ENCODE results near the gene MARCHF10. TPM values are rescaled to one million over a fixed set of nuclear protein-coding genes. Genes with fewer than 3 reads are reported as not detected.
"Not testable (repeated sequence)": the region's sequence is repeated elsewhere in the genome, so short reads cannot be mapped to it uniquely, and the experiment has no call there.

Gene MARCHF10
- total and polyA plus RNA-seq, 2 donors (not counting 1 experiment from before 2014, with no cell fraction given), result 0.17 TPM; not detected in 1

DNA sequence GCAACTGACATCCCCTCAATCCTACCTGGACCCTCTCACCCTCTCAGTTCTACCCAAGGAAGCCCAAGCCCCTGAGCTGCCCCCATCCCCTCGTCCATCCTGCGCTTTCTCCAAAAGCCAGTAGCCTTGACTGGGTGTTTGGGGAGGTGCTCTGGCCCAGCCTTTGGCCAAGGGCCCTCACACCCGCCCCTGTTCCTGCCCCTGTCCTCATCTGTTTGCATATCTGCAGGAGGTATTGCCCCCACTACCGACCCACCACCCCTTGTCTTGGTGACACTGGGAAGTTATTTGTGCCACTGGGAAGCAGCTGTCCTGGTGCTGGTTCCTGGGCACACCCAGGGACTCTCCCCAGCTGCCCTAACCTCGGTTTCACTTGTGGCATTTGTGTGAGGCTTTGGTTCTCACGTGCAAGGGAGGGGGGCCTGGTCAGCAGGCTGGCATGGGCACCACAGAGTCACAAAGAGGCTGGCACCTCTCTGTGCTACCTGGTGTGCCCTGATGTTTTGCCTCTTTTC is 105.3 kb downstream of the MARCHF10 start:
- no peaks in the 10 kb centered on the region for H3K36me3 ChIP-seq (ENCODE audit: control insufficient read depth, insufficient read depth, low read length)
- no peak overlapping the region for H3K27ac ChIP-seq (ENCODE audit: insufficient read depth, low read length)
- no peak overlapping the region for H3K4me3 ChIP-seq (replicated peaks in 1 of 4; ENCODE audit: control extremely low read depth in 1 of 4, insufficient read depth in 1 of 4, low read depth in 3 of 4, low read length in 4 of 4)
- no peak for DNase-seq (ENCODE audit: low read depth in 2 of 2)
- TF ChIP-seq, protein P1, sequence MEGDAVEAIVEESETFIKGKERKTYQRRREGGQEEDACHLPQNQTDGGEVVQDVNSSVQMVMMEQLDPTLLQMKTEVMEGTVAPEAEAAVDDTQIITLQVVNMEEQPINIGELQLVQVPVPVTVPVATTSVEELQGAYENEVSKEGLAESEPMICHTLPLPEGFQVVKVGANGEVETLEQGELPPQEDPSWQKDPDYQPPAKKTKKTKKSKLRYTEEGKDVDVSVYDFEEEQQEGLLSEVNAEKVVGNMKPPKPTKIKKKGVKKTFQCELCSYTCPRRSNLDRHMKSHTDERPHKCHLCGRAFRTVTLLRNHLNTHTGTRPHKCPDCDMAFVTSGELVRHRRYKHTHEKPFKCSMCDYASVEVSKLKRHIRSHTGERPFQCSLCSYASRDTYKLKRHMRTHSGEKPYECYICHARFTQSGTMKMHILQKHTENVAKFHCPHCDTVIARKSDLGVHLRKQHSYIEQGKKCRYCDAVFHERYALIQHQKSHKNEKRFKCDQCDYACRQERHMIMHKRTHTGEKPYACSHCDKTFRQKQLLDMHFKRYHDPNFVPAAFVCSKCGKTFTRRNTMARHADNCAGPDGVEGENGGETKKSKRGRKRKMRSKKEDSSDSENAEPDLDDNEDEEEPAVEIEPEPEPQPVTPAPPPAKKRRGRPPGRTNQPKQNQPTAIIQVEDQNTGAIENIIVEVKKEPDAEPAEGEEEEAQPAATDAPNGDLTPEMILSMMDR (conservative IDR thresholded peaks at IDR 0.05 in 1 of 2, IDR thresholded peaks at IDR 0.05 in 1 of 2; ENCODE audit: low read depth in 1 of 2, low read length in 2 of 2), result no peak
- TF ChIP-seq EZH2 (IDR thresholded peaks at IDR 0.05; ENCODE audit: low read length, missing control alignments), result no peak
- H4K20me1 ChIP-seq (ENCODE audit: control insufficient read depth, extremely low read depth, insufficient read depth, low read length), result no peaks in the 10 kb centered on the region
- no peak overlapping the region for H2AFZ ChIP-seq (ENCODE audit: low read length)
- H3K9me3 ChIP-seq (ENCODE audit: control insufficient read depth, insufficient read depth, low read depth, low read length), result no peaks in the 10 kb centered on the region
- H3K4me1 ChIP-seq (ENCODE audit: control insufficient read depth, extremely low read depth, insufficient read depth, low read length), result peaks cover 9% of the 10 kb centered on the region
- no peaks in the 10 kb centered on the region for H3K79me2 ChIP-seq (ENCODE audit: control insufficient read depth, insufficient read depth, low read length)
- H3K27me3 ChIP-seq (ENCODE audit: control insufficient read depth, insufficient read depth, low read length), result no peaks in the 10 kb centered on the region
- H3K9ac ChIP-seq (ENCODE audit: insufficient read depth, low read length), result no peak overlapping the region
- no peak overlapping the region for H3K4me2 ChIP-seq (ENCODE audit: extremely low read depth, insufficient read depth, low read length)

GRCh38 chr17:62701706-62702085 is 106.4 kb downstream of the MARCHF10 start:
- Histone ChIP-seq H3K4me2 (ENCODE audit: extremely low read depth, insufficient read depth, low read length) (peak overlapping the region; percentile 4), H3K9ac (ENCODE audit: insufficient read depth, low read length) (no peak overlapping the region), H3K27ac (ENCODE audit: insufficient read depth, low read length) (no peak overlapping the region), H3K4me3 (replicated peaks in 1 of 4; ENCODE audit: control extremely low read depth in 1 of 4, insufficient read depth in 1 of 4, low read depth in 3 of 4, low read length in 4 of 4) (no peak overlapping the region), H4K20me1 (ENCODE audit: control insufficient read depth, extremely low read depth, insufficient read depth, low read length) (no peaks in the 10 kb centered on the region), H3K9me3 (ENCODE audit: control insufficient read depth, insufficient read depth, low read depth, low read length) (no peaks in the 10 kb centered on the region), H3K4me1 (ENCODE audit: control insufficient read depth, extremely low read depth, insufficient read depth, low read length) (peaks cover 9% of the 10 kb centered on the region), H2AFZ (ENCODE audit: low read length) (no peak overlapping the region), H3K27me3 (ENCODE audit: control insufficient read depth, insufficient read depth, low read length) (no peaks in the 10 kb centered on the region), H3K79me2 (ENCODE audit: control insufficient read depth, insufficient read depth, low read length) (no peaks in the 10 kb centered on the region), H3K36me3 (ENCODE audit: control insufficient read depth, insufficient read depth, low read length) (no peaks in the 10 kb centered on the region)
- TF ChIP-seq EZH2 (IDR thresholded peaks at IDR 0.05; ENCODE audit: low read length, missing control alignments), result no peak
- TF ChIP-seq, protein P1 (conservative IDR thresholded peaks at IDR 0.05 in 1 of 2, IDR thresholded peaks at IDR 0.05 in 1 of 2; ENCODE audit: low read depth in 1 of 2, low read length in 2 of 2), result no peak
- no peak for DNase-seq (ENCODE audit: low read depth in 2 of 2)

DNA sequence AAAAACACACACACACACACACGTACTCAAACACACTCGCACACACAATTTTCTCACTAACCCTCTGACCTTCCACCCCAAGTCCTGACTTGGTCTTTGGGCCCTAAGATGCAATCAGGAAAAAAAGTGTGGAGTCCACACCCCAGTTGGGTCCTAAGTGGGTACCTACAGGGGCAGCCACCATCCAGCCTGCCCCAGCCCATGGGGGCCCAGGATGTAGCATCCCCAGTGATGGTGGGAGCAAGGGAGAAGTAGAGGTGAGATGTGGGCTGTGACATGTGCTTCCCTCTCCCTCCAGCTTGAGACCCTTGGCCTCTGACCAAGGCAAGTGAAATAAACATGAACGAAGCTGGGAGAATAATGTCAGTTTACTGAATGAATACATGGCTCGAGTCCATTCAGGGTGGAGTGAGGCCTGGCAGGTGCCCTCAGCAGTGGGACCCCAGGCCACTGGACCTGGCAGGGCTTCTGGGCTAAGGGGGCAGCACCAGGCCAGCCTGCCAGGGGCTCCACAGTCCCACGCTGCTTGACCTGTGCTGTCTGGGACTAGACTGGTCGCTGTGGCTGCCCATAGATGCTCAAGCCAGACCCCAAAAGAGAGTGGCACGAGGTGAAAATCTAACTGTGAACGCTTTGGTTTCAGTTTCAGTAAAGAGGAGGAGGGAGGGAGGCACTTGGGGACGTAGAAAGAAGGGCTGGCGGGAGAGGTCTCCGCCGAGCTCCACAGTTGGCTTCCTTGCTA is 107.0 kb downstream of the MARCHF10 start:
- peaks cover 9% of the 10 kb centered on the region for H3K4me1 ChIP-seq (ENCODE audit: control insufficient read depth, extremely low read depth, insufficient read depth, low read length)
- no peaks in the 10 kb centered on the region for H4K20me1 ChIP-seq (ENCODE audit: control insufficient read depth, extremely low read depth, insufficient read depth, low read length)
- H3K9ac ChIP-seq (ENCODE audit: insufficient read depth, low read length), result no peak overlapping the region
- H3K9me3 ChIP-seq (ENCODE audit: control insufficient read depth, insufficient read depth, low read depth, low read length), result no peaks in the 10 kb centered on the region
- H3K36me3 ChIP-seq (ENCODE audit: control insufficient read depth, insufficient read depth, low read length), result no peaks in the 10 kb centered on the region
- no peaks in the 10 kb centered on the region for H3K79me2 ChIP-seq (ENCODE audit: control insufficient read depth, insufficient read depth, low read length)
- no peak for TF ChIP-seq EZH2 (IDR thresholded peaks at IDR 0.05; ENCODE audit: low read length, missing control alignments)
- TF ChIP-seq, protein P1 (conservative IDR thresholded peaks at IDR 0.05 in 1 of 2, IDR thresholded peaks at IDR 0.05 in 1 of 2; ENCODE audit: low read depth in 1 of 2, low read length in 2 of 2), result no peak
- no peak overlapping the region for H2AFZ ChIP-seq (ENCODE audit: low read length)
- no peaks in the 10 kb centered on the region for H3K27me3 ChIP-seq (ENCODE audit: control insufficient read depth, insufficient read depth, low read length)
- H3K27ac ChIP-seq (ENCODE audit: insufficient read depth, low read length), result no peak overlapping the region
- peak overlapping the region; percentile 4 for H3K4me2 ChIP-seq (ENCODE audit: extremely low read depth, insufficient read depth, low read length)
- DNase-seq (ENCODE audit: low read depth in 2 of 2), result no peak
- no peak overlapping the region for H3K4me3 ChIP-seq (replicated peaks in 1 of 4; ENCODE audit: control extremely low read depth in 1 of 4, insufficient read depth in 1 of 4, low read depth in 3 of 4, low read length in 4 of 4)

DNA sequence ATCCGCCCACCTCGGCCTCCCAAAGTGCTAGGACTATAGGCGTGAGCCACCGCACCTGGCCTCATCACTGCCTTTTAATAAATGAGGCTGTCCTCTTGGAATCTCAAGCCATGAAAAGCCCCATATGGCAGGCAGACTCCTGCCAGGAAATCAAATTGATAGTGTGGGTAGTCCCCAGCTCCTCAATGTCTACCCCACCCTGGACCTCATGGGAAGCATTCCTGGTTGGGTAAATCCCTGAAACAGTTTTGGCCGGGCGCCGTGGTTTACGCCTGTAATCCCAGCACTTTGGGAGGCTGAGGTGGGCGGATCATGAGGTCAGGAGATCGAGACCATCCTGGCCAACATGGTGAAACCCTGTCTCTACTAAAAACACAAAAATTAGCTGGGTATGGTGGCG is 109.7 kb downstream of the MARCHF10 start:
- H2AFZ ChIP-seq (ENCODE audit: low read length); H4K20me1 ChIP-seq (ENCODE audit: control insufficient read depth, extremely low read depth, insufficient read depth, low read length); H3K4me2 ChIP-seq (ENCODE audit: extremely low read depth, insufficient read depth, low read length); H3K27ac ChIP-seq (ENCODE audit: insufficient read depth, low read length); H3K4me1 ChIP-seq (ENCODE audit: control insufficient read depth, extremely low read depth, insufficient read depth, low read length); H3K9me3 ChIP-seq (ENCODE audit: control insufficient read depth, insufficient read depth, low read depth, low read length); H3K36me3 ChIP-seq (ENCODE audit: control insufficient read depth, insufficient read depth, low read length); H3K27me3 ChIP-seq (ENCODE audit: control insufficient read depth, insufficient read depth, low read length); H3K9ac ChIP-seq (ENCODE audit: insufficient read depth, low read length); H3K4me3 ChIP-seq (replicated peaks in 1 of 4; ENCODE audit: control extremely low read depth in 1 of 4, insufficient read depth in 1 of 4, low read depth in 3 of 4, low read length in 4 of 4); H3K79me2 ChIP-seq (ENCODE audit: control insufficient read depth, insufficient read depth, low read length): not testable (repeated sequence)
- DNase-seq (ENCODE audit: low read depth in 2 of 2), result peak in 1 of 2 donors; percentile 65

Measured in fibroblast of lung (primary cell).